Left renal cortex interstitium (tissue), 4 donors: ENCODE data around the gene EEFSEC. TPM values are rescaled to one million over a fixed set of nuclear protein-coding genes. Genes with fewer than 3 reads are reported as not detected.

Experiments used
- DNase-seq, 4 donors: peaks; one replicate each; pipeline ENCODE4 v3.0.0-alpha.2; 2013; ENCODE audit warnings: low read depth in 4 of 4, low spot score in 2 of 4, missing footprints in 1 of 4
- polyA plus RNA-seq, 4 donors: library from polyadenylated mRNA; unstranded; fragments of 120-200 nt; gene quantifications; one replicate each; pipeline ENCODE4 v1.2.1, GENCODE V29; 2013; ENCODE audit not compliant: insufficient read length in 4 of 4

The EEFSEC gene
- polyA plus RNA-seq, 4 donors = 21.7 to 29.8 (median 25.5) TPM

DNA sequence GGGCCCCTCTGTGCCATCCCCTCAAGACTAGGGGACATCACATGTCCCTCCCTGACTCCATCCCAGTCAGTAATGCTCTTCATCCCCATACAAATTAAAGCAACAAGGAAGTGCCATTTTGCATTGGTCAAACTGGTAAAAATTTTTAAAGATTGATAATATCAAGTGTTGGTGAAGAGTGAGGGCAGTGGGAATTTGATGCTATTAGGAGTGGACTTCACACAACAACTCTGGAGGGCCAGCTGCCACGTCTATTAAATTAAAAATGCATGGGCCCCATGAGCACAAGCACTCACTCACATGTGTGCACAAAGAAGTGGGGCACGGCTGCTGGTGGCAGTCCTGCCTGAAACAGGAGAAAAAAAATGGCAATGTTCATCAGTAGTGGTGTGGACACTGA lies 265.6 kb downstream of the EEFSEC start:
- no peak for DNase-seq

DNA sequence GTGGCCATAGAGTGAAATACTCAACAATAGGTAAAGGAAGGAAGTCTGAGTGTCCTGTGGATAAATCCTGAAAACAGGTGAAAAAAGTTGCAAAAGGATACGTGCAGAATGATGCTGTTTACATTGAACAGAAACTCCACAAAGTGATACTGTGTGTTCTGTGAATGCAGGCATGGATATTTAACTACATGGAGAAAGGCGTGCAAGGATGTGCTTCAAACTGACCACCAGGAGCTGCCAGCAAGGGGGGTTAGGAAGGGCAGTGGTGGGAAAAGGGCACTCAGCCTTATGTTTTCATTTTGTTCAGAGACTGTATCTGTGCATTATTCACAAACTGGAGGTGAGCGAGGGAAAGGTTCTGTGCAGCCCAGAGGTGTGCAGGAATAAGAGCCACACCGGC lies 266.0 kb downstream of the EEFSEC start:
- no peak for DNase-seq

DNA sequence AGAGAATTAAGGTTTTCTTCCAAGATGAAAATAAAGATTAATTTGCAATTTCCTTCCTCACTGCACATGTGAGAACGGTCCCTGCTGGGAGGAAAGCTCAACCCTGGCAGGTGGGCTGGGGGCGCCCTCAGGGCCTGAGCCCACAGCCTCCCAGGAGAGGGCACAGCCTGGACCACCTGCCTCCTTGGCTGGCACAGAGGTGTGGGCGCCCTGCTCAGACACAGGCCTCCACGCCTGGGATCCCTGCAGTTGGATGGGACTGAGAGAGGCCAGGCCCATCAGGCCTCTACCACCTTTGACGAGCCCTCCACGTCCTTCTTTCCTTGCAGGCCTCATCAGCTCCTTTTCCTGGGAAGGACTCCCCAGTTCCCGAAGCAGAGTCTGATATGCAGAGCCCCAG lies 267.0 kb downstream of the EEFSEC start:
- DNase-seq = no peak

DNA sequence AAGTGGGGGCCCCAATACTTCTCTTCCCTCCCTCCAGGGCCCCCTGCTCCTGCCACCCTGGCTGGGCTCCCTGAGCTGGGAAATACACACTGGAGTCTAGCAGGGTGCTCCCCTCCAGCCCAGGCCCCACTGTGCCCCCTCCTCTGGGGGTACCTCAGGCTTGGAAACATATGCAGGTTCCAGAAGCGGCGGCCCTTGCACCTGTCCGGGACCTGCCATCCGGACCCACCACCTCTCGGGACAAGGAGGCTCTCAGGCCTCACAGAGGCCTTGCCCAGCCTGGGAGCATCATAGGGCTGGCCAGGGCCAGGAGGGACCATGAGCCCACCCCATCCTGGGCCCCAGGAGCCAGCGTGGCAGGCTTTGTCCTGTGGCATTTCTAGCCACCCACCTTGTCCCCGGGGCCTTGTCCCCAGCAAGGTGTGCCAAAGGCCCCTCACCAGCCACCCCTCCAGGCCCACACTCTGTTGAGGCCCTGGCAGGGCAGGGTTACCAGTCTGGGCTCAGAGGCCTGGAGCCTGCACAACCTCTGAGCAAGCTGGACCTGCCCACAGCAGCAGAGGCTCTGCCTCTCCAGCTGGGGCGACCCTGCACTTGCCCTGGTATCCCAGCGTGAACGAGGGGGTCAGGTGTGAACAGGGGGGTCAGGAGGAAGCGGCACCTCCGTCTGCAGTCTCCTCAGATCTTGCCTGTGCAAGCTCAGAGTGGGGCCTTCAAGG lies 267.6 kb downstream of the EEFSEC start:
- DNase-seq = no peak

DNA sequence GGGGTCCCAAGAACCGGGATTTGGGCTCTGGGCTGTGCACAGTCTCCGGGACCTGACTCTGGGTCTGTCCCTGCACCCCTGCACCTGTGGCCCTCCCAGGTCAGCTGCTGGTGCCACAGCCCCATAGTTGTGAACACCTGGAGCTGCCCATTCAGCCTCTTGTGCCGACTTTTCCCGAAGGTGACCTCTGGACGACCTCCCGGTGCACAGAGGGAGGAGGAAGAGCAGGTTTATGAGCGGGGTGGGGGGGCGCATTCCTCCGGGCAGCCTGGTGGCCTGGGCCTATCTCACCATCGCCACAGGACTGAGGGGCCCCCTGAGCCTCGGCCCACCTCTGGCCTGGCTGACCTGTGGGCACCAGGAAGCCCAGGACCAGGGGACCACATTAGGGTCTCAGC lies 268.2 kb downstream of the EEFSEC start:
- DNase-seq = no peak

DNA sequence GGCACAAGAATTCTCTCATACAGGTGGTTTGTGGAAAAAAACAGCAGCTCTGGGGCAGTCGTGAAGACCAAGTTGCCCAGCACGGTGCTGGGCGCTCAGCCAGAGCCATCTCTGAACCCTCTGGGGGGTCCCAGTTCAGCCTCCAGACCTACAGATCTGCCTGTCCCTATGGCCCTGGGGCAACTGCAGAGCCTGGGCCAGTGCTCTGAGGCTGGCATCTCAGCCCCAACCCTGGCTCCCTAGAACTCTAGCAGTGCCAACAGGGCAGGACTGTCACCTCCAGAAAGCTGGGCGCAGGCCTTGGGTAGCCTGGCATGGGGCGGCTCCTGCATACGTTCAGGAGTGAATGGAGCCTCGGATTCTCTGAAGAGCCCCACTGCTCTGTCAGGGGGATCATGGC lies 268.7 kb downstream of the EEFSEC start:
- no peak for DNase-seq

DNA sequence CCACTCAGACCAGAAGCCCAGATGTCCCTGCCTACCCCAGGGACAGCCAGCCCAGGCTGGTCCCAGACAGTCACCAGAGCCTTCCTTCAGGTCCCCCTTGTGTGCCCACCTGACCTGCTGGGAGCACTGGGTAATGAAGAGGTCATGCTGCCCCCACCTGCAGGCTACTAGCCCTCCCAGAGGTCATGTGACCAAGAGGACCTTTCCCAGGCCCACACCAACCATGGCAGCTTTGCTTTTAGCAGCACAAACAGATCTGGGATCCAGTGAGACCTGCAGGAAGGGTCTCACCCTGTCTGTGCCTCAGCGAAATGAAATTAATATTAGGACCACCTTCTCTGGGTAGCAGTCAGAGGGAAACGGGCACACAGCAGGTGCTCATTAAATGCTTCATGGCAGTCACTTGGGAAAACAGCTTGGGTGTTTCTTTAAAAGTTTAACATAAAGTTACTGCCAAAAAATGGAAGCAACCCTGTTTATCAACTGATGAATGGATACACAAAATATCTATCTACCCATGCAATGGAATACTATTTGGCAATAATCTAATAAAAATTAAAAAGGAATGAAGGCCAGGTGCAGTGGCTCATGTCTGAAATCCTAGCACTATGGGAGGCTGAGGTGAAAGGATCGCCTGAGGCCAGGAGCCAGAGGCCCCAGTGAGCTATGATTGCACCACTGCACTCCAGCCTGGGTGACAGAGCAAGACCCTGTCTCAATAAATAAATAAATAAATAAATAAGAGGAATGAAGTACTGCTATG lies 269.7 kb downstream of the EEFSEC start:
- DNase-seq = no peak

DNA sequence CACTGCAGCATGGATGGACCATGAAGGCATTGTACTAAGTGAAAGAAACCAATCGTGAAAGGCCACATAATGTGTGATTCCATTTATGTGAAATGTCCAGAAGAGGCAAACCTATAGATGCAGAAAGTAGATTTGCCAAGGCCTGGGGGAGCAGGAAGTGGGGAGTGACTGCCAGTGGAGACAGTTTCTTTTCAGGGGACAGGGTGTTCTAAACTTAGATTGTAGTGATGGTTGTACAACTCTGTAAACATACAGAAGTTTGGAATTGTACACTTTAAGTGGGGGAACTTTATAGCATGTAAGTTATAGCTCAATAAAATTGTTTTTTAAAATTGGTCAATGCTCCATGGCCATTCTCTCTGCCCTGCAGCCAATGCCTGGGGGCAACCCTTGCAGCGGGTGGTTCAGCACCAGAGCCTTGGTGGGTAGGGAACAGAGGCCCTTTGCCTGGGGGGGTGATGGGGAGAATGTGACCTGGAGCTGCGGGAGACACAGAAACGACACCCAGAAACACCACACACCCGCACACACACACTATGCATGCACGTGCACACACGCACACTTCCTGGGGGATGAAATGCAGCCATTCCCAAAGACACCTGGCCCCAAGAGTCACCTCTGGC lies 270.4 kb downstream of the EEFSEC start:
- no peak for DNase-seq

DNA sequence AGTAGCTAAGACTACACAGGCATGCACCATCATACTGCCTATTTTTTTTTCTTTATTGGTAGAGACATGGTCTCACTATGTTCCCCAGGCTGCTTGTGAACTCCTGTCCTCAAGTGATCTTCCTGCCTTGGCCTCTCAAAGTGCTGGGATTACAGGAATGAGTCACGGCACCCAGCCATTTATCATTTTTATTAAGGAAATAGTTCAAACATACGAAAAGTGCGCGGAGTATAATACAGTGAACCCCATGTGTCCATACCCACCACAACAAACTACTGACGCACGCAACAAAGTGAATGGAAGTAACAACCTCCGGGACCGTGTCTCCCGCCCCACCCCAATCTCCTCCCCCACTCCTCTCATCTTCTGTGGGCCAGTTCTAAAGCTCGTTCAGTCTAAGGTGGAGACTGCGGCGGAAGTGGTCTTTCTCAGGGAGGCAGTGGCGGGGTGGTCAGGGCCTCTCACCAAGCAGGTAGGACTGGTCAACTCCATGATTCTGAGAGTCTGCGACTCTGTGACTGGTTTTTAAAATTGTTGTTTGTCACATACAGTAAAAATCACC lies 271.3 kb downstream of the EEFSEC start:
- no peak for DNase-seq

DNA sequence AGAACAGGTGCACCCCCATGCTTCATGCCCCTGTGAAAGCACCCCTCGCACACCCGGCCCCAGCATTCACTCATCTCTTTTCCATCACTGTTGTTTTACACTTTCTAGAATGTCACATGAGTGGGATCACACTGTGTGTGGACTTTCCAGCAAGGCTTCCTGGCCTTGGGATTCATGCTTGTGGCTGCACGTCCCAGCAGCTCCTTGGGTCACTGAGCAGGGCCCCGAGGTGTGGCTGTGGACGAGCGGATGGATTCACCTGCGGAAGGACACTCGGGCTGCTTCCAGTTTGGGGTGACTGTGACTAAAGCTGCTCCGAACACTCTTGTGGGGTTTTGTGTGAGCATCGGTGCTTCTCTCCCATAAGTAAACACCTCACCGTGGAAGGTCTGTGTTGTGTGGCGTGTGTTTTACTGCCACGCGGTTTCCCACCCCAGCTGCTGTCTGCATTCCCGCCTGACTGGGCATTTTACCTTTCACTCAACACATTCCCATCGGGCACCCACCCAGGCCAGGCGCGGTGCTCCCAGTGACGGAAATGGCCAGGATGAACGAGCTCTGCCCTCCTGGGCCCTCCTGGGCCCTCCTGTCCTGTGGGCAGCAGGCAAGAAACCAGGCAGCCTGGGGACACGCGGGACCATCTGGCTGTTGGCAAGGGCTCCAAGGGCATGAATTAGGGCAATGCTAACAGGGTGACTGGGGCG lies 272.0 kb downstream of the EEFSEC start:
- no peak for DNase-seq

DNA sequence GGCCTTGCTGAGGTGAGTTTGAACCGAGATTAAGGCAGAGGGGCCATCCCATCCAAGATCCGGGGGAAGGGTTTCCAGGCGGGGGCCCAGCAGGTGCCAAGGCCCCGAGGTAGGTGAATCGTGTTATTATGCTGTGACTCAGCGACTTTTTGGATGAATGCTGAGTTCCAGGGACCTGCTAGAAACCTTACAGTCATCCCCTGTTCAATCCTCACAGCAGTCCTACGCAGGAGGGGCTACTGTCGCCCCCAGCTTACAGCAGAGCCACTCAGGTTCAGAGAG lies 272.5 kb downstream of the EEFSEC start:
- DNase-seq = no peak

DNA sequence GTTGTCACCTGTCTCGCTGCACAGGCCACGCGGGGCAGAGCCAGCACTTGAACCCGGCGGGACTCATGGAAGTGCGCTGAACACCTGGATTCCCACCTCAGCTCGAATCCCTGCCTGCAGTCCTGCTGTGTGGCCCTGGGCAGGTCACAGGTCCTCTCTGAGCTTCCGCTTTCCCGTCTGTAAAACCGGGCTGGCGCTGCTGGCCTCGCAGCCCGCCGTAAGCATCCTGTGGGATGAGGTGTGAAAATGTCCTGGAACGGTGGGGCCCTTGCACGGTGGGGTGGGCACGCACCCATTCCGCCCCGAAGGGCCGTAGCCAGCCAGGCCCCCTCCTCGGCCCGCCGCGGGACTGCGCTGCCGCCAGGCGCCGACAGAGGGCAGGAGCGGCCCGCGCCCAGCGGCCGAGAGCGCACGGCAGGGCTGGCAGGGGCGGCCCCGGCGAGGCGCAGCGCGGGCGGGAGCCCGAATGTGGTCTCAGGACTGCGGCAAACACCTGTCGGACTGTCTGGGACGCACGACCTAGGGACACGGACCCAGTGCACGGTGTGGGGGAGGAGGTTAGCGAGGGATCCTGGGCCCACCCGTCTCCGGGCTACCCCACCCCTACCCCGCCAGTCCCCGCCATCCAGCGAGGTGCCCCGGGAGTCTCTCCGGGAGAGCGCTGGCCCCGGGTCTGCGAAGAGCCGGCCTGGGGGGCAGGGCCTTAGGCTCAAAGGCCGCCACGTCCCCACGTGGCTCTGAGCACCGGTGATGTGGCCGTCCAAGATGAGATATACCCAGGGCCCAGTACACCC lies 273.0 kb downstream of the EEFSEC start:
- no peak for DNase-seq

DNA sequence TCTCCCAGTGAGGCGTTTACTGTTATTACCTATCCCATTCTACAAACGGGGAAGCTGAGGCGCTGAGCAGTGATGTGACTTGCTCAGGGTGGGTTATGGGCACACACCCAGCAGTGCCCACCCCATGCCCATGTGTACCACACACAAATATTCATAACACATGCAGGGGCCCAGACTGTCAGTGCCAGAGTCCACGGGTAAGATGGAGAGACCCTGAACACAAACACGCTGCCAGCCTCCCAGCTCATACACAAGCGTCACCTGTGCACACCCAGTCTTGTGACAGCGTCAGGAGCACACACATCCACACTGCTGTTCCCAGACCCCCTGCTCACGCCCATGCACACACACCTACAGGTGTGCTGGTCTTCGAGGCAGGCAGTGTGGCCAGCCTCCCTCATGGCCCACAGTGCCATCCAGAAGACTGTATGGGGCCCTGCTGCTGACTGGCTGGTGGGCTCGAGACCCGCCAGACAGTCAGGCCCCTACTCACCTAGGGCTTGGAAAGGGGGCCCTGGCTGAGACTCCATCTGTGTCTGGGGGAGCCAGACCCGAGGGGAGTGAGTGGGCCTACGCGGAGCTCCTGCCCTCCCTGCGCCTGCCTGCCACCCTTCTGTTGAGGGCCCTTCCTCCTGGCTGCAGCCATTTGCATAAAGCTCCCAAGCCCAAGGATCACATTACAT lies 274.0 kb downstream of the EEFSEC start:
- DNase-seq = no peak

DNA sequence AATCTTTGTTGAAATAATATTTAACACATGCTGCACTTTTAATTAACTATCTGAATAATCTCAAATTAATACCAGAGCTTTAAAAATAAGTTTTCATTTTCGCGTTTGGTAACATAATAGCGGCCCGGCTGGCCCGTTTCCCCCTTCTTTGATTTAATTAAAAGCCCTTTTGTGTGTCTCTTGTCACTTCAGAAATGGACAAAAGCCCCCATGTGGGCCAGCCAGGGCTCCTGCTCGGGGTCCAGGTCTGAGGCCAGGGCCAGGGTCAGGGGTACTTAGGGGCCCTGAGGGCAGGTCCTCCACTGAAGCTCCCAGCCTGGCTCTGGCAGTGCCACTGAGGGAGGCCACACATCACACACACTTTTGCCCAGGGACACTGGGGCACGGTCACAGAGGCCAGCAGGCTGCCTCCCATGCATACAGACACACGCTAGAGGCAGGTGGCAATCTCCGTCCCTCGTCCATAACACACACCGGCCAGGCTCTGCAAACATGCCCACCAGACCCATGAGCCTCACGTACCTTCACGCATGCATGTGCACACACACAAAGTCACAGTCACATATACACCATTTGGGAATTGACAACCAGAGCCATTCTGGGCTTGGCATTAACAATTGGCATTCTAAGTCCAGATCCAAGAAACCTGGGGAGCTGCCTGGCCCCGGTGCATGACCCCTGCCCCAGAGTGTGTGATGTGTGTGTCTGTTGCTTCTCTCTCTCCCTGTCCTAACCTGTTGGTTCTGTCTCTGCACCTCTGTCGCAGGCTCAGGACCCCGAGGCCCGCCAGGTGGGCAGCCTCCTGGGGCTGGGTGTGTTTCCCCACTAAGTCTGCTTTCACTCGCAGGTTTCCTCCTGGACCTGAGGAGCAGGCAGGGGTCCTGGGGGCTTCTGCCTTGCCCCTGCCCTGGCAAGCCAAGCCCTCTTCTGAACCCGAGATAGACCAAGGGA lies 274.9 kb downstream of the EEFSEC start:
- DNase-seq = no peak

DNA sequence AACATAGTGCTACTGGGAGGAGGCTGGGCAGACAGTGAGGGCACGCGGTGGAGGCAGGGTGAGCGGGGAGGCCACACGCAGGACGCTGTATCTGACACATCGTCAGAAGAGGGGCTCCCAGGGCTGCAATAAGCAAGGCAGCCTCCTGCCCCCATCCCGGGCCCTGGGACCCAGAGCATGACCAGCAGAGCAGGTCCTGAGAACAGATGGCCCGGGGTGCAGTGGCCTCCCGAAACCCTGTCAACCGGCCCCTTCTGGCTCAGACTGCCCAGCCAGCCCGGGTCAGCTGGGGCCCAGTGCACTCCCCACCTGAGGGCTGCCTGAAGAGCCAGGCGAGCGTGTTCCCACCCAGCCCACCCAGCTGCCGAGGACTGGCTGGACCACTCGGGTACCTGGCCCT lies 276.0 kb downstream of the EEFSEC start:
- no peak for DNase-seq

DNA sequence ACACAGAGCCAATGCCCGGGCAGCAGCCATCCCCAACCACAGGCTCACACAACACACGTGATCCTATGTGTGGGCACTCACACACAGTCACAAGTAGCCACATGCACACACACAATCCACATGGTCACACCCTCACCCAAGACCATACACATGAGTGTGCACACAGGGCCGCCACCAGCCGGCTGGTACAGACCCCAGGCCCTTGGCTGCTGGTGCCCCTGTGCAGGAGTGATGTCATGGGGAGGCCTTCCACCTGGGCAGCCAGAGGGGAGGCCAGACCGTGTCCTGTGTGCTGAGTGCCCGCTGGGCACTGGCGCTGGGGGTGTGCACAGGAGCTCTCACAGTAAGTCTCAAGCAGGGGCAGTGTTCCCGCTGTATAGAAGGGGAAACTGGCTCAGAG lies 276.5 kb downstream of the EEFSEC start:
- DNase-seq = no peak

DNA sequence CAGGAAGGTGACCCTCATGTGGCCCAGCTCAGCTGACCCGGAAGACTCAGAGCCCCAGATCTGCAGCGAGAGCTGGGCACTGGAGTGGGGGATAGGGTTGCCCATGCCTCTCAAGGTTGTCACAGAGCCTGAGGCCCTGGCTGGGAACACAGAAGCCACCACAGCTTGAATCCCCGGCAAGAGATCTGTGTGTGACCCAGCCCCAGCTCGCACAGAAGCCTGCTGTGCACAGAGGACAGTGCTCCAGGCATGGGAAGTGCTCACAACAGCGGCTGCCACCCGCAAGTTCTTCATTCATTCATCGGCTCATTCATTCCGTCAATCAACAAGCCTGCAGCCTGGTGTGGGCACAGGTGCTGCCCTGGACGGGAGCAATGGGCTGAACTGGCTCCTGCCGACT lies 277.0 kb downstream of the EEFSEC start:
- DNase-seq = no peak

DNA sequence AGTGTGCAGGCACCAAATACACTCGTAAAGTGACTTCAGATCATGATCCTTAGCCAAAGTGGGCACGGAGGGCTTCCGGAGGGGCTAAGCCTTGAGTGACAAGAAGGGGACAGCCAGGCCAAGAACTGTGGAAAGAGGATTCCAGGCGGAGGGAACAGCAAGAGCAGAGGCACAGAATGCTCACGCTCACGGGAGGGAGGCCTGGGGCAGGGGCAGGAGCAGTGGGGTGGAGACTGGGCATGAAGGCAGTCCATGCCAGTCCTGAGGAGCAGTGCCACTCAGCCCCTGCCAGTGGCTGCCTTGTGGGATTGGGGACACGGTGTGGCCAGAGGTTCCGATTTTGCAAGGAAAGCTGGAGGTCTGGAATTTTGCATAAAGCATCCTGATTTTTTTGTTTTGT lies 277.4 kb downstream of the EEFSEC start:
- DNase-seq = no peak

DNA sequence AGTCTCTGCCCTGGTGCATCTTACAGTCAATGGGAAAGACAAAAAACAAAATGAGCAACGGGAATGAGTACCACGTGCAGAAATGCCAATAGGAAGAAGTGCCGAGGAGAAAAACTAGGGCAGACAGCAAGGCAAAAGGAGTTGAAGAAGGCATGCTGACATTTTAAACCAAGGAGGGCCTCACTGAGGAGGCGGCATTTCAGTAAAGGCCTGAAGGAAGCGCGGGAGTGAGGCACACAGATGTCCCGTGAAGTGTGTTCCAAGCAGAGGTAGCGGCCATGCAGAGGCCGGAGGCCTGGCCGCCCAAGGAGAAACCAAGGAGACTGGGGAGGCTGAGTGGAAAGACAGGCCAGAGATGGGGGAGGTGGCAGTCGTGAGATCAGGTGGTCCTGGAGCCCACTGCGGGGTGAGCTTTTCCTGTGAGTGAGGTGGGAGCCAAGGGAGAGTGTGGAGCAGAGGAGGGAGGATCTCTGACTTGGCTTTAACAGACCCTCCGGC lies 278.6 kb downstream of the EEFSEC start:
- DNase-seq = no peak
